A549 (cell line): ENCODE data around the gene STARD9. TPM values are rescaled to one million over a fixed set of nuclear protein-coding genes. Genes with fewer than 3 reads are reported as not detected.

Source experiments
- ATAC-seq, 2 experiments: fragments of 200-7000 bp in 1 of 2; fragments of >200 bp in 1 of 2; cut with Nextera tagmentation in 1 of 2; cut with Tn5 transposase in 1 of 2; 3 replicates each; pipeline versions ENCODE4 v1.8.0 to v1.9.1; 2018 to 2020; ENCODE audit warnings: mild to moderate bottlenecking in 1 of 2, moderate library complexity in 1 of 2
- CTCF ChIA-PET: fragments of 300-600 bp; sonication (Branson Sonifier 250); formaldehyde crosslinking; extraction: SDS; loops from one replicate; lab custom pipeline; 2021; ENCODE audit warnings: antibody characterized with exemption, inconsistent platforms; lab: Yijun Ruan, JAX
- POLR2A ChIA-PET: fragments of 350-600 bp; formaldehyde crosslinking; extraction: SDS; loops from one replicate; lab custom pipeline; 2021; ENCODE audit warnings: antibody characterized with exemption, inconsistent platforms; lab: Yijun Ruan, JAX
- DNase-seq, 2 experiments: peaks; one replicate each; pipeline versions ENCODE4 v3.0.0 to v3.0.0-alpha.2; 2011 to 2016; ENCODE audit warnings: low read depth in 1 of 2, low spot score in 1 of 2
- FAIRE-seq: peaks from 2 replicates; lab custom pipeline; 2011; peaks lifted over from hg19 to GRCh38; lab: Jason Lieb, UNC
- H3K27ac ChIP-seq, 2 experiments: fragments of >200 bp; sonication (Bioruptor Twin); formaldehyde crosslinking; 3 replicates each; pipeline ENCODE4 v1.5.1; 2016 to 2017
- H3K4me1 ChIP-seq: fragments of >200 bp; sonication (Bioruptor Twin); formaldehyde crosslinking; 3 replicates; pipeline ENCODE4 v1.6.1; 2016
- H3K4me2 ChIP-seq: fragments of >200 bp; sonication (Bioruptor Twin); formaldehyde crosslinking; 3 replicates; pipeline ENCODE4 v1.6.1; 2016
- H3K4me3 ChIP-seq: fragments of >200 bp; sonication (Bioruptor Twin); formaldehyde crosslinking; 3 replicates; pipeline ENCODE4 v1.5.1; 2016
- H3K9me3 ChIP-seq: fragments of >200 bp; sonication (Bioruptor Twin); formaldehyde crosslinking; 3 replicates; pipeline ENCODE4 v1.6.1; 2016
- CHD2 ChIP-seq: fragments of 150-350 bp; IDR thresholded peaks from 2 replicates; pipeline ENCODE4 v1.6.1; 2014; ENCODE audit warnings: low read length; ENCODE audit not compliant: partially characterized antibody
- GATA3 ChIP-seq: IDR thresholded peaks from 2 replicates; pipeline ENCODE4 v1.6.1; 2012; ENCODE audit warnings: borderline replicate concordance
- HDAC2 ChIP-seq: fragments of 200-600 bp; sonication (generic); IDR thresholded peaks from 2 replicates; pipeline ENCODE4 v1.6.1; 2016
- HOXA7 ChIP-seq: fragments of 250-450 bp; sonication (Bioruptor Pico); IDR thresholded peaks from 2 replicates; pipeline ENCODE4 v1.5.0; 2020; ENCODE audit warnings: mild to moderate bottlenecking, moderate library complexity
- HOXB13 ChIP-seq: fragments of 250-450 bp; sonication (Bioruptor Pico); IDR thresholded peaks from 2 replicates; pipeline ENCODE4 v1.5.0; 2020; ENCODE audit warnings: low read depth, mild to moderate bottlenecking, moderate library complexity
- JUNB ChIP-seq: fragments of >200 bp; sonication (Bioruptor Twin); formaldehyde crosslinking; IDR thresholded peaks from 2 replicates; pipeline ENCODE4 v1.6.1; 2016
- KDM1A ChIP-seq: fragments of 200-600 bp; sonication (generic); IDR thresholded peaks from 2 replicates; pipeline ENCODE4 v1.6.1; 2016; ENCODE audit warnings: low read depth, mild to moderate bottlenecking
- NPAS2 ChIP-seq: fragments of 250-450 bp; sonication (Bioruptor Pico); IDR thresholded peaks from 2 replicates; pipeline ENCODE4 v1.8.0; 2022; ENCODE audit warnings: mild to moderate bottlenecking, moderate library complexity, borderline replicate concordance
- RAD21 ChIP-seq, 2 experiments: fragments of >200 bp in 1 of 2; sonication (Bioruptor Twin) in 1 of 2; formaldehyde crosslinking in 1 of 2; IDR thresholded peaks in 1 of 2; conservative IDR thresholded peaks in 1 of 2; 2 replicates in 1 of 2; 3 replicates in 1 of 2; pipeline ENCODE4 v1.6.1; 2012 to 2018; ENCODE audit warnings: inconsistent platforms in 1 of 2
- RARB ChIP-seq: fragments of 250-450 bp; sonication (Bioruptor Pico); IDR thresholded peaks from 2 replicates; pipeline ENCODE4 v1.8.0; 2021; ENCODE audit warnings: mild to moderate bottlenecking, moderate library complexity
- TFCP2L1 ChIP-seq: fragments of 250-450 bp; sonication (Bioruptor Pico); IDR thresholded peaks from 2 replicates; pipeline ENCODE4 v1.5.0; 2021; ENCODE audit warnings: mild to moderate bottlenecking
- TP53 ChIP-seq: fragments of 250-450 bp; sonication (Bioruptor Pico); IDR thresholded peaks from 2 replicates; pipeline ENCODE4 v1.5.0; 2021; ENCODE audit warnings: mild to moderate bottlenecking, moderate library complexity
- WGBS: methylation state at CpG from one replicate; pipeline ENCODE4 v1.1.6; 2017; ENCODE audit errors: missing lambda C conversion rate; 5-methylcytosine and 5-hydroxymethylcytosine counted together
- polyA plus RNA-seq, 4 experiments: library from polyadenylated mRNA; depleted of rRNA in 3 of 4; stranded (reverse); fragments of >200 nt; fragmentation: RNase III in 1 of 4; extraction: RNeasy Plus Mini Kit Qiagen cat#74134 plus additional on column Dnase treatment in 1 of 4; gene quantifications; 2 replicates in 3 of 4; 3 replicates in 1 of 4; pipeline ENCODE4 v1.2.3, GENCODE V29; 2011 to 2017
- TF ChIP-seq, protein P1 (sequence below): fragments of >200 bp; sonication (Bioruptor Twin); formaldehyde crosslinking; IDR thresholded peaks from 2 replicates; pipeline ENCODE4 v1.6.1; 2016
- TF ChIP-seq, protein P2 (sequence below): fragments of 200-600 bp; sonication (generic); IDR thresholded peaks from 2 replicates; pipeline ENCODE4 v1.6.1; 2016; ENCODE audit warnings: antibody characterized with exemption, mild to moderate bottlenecking, moderate library complexity
- TF ChIP-seq, protein P3 (sequence below): fragments of >200 bp; sonication (Bioruptor Twin); formaldehyde crosslinking; IDR thresholded peaks from 3 replicates; pipeline ENCODE4 v1.6.1; 2016

Gene STARD9
- polyA plus RNA-seq, 2 of the 4 experiments (the other 2 are of a cell fraction), result 1.2 TPM

DNA sequence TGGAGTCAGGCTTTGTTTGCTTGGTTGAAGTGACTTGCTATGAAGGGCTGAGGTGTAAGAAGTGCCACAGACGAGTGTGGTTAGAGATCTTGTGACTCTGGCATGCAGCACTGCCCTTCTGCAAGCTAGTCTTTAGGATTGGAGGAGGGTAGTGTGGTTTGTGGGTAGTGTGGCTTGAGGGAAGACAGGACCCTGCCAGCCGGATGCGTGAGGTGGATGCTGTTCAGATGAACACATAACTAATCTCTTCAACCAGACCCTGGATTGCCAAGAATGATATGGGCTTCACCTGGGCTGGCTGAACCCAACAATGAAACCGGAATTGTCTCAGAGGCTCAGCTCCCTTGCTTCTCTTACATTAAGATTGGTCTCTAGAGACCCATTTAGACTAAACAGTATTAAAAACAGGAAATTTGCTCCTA, 32.7 kb downstream of the STARD9 start:
- H3K4me2 ChIP-seq, result no peak overlapping the region
- CTCF ChIA-PET, result interaction anchor here (0.6 to 0.7 kb wide), 2 partner anchors 42 to 381 kb away, joined by 3 read pairs; no protein-coding TSS in a partner anchor
- no peak for TF ChIP-seq NPAS2 (CRISPR knock-in tag)
- TF ChIP-seq HOXB13 (CRISPR knock-in tag), result no peak
- TF ChIP-seq, protein P1, sequence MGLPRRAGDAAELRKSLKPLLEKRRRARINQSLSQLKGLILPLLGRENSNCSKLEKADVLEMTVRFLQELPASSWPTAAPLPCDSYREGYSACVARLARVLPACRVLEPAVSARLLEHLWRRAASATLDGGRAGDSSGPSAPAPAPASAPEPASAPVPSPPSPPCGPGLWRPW, result no peak
- TF ChIP-seq RARB (CRISPR knock-in tag), result no peak
- no peak for TF ChIP-seq HDAC2
- TF ChIP-seq, protein P2, sequence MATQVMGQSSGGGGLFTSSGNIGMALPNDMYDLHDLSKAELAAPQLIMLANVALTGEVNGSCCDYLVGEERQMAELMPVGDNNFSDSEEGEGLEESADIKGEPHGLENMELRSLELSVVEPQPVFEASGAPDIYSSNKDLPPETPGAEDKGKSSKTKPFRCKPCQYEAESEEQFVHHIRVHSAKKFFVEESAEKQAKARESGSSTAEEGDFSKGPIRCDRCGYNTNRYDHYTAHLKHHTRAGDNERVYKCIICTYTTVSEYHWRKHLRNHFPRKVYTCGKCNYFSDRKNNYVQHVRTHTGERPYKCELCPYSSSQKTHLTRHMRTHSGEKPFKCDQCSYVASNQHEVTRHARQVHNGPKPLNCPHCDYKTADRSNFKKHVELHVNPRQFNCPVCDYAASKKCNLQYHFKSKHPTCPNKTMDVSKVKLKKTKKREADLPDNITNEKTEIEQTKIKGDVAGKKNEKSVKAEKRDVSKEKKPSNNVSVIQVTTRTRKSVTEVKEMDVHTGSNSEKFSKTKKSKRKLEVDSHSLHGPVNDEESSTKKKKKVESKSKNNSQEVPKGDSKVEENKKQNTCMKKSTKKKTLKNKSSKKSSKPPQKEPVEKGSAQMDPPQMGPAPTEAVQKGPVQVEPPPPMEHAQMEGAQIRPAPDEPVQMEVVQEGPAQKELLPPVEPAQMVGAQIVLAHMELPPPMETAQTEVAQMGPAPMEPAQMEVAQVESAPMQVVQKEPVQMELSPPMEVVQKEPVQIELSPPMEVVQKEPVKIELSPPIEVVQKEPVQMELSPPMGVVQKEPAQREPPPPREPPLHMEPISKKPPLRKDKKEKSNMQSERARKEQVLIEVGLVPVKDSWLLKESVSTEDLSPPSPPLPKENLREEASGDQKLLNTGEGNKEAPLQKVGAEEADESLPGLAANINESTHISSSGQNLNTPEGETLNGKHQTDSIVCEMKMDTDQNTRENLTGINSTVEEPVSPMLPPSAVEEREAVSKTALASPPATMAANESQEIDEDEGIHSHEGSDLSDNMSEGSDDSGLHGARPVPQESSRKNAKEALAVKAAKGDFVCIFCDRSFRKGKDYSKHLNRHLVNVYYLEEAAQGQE, result no peak
- DNase-seq (no peak), ATAC-seq (no peak), FAIRE-seq (no peak)
- H3K4me1 ChIP-seq, result no peaks in the 10 kb centered on the region
- POLR2A ChIA-PET, result no interaction called here
- no peaks in the 10 kb centered on the region for H3K9me3 ChIP-seq
- no peak overlapping the region for H3K4me3 ChIP-seq
- 80% methylated on average over 4 of the region's 4 CpGs for WGBS
- no peak overlapping the region for H3K27ac ChIP-seq

DNA sequence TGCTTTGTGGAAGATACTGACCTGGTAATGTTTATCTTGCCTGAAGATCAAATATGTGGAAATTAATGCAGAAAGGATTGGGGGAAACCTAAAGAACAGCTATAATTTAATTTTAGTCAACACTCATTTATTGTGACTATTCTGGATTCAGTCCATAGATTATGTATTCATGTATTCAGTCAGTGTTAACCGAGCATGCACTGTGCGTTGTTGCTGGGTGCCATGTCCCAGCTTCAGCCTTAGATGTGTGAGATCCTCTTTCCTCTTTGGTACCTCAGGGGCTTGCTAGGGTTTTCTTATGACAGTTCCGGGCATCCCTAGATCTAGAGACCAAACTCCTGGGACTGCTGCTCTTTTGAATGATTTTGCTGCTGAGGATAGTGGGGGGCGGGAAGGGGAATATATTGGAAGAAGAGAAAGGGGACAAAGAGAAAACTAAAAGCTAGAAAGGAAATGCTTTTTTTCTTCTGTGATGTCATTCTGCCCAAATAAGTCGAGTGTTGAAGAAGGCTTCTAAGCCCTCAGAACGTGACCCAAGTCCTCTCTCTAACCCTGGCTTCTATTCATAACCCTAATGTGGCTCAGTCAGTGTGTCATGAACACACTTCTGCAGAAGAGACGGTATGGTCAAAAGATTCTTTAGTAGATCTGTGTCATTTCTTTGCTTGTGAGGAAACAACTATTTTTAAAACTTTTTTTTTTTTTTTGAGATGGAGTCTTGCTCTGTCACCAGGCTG, 33.5 kb downstream of the STARD9 start:
- CTCF ChIA-PET, result interaction anchor here (0.6 to 0.7 kb wide), 3 partner anchors 41 to 382 kb away, joined by 3 read pairs; no protein-coding TSS in a partner anchor
- POLR2A ChIA-PET, result no interaction called here
- ATAC-seq (no peak), DNase-seq (no peak), FAIRE-seq (no peak)
- H3K4me2 ChIP-seq, result no peak overlapping the region
- H3K4me1 ChIP-seq, result no peaks in the 10 kb centered on the region
- no peak overlapping the region for H3K27ac ChIP-seq
- 82% methylated on average over 7 of the region's 7 CpGs for WGBS
- H3K9me3 ChIP-seq, result no peaks in the 10 kb centered on the region
- TF ChIP-seq HOXA7 (CRISPR knock-in tag) (no peak), TFCP2L1 (CRISPR knock-in tag) (no peak), GATA3 (no peak), KDM1A (no peak), RARB (CRISPR knock-in tag) (no peak), JUNB (no peak), CHD2 (no peak), TP53 (no peak), RAD21 (conservative IDR thresholded peaks at IDR 0.05 in 1 of 2, IDR thresholded peaks at IDR 0.05 in 1 of 2) (no peak)
- TF ChIP-seq, protein P3, sequence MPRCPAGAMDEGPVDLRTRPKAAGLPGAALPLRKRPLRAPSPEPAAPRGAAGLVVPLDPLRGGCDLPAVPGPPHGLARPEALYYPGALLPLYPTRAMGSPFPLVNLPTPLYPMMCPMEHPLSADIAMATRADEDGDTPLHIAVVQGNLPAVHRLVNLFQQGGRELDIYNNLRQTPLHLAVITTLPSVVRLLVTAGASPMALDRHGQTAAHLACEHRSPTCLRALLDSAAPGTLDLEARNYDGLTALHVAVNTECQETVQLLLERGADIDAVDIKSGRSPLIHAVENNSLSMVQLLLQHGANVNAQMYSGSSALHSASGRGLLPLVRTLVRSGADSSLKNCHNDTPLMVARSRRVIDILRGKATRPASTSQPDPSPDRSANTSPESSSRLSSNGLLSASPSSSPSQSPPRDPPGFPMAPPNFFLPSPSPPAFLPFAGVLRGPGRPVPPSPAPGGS, result no peak
- TF ChIP-seq, protein P2, result no peak
- no peak overlapping the region for H3K4me3 ChIP-seq
